Thoracic aorta (tissue), 2 donors: Measurements from ENCODE around the gene PAK1. TPM values are rescaled to one million over a fixed set of nuclear protein-coding genes. Genes with fewer than 3 reads are reported as not detected.

ENCODE experiments used
- ATAC-seq: fragments of 150-250 bp; one replicate; pipeline ENCODE4 v1.8.0; 2017; ENCODE audit warnings: low read depth; ENCODE audit not compliant: insufficient number of reproducible peaks, low FRiP score
- DNase-seq: peaks from one replicate; pipeline ENCODE4 v3.0.0-alpha.2; 2020; ENCODE audit warnings: low spot score
- H3K27ac ChIP-seq, 2 donors: fragments of 200-600 bp; sonication (generic); 1 replicate in 1 of 2; 2 replicates in 1 of 2; pipeline ENCODE4 v1.5.1; 2016; ENCODE audit warnings: mild to moderate bottlenecking in 2 of 2, moderate library complexity in 2 of 2
- H3K27me3 ChIP-seq: fragments of 200-600 bp; sonication (generic); replicated peaks from 2 replicates; pipeline ENCODE4 v1.6.0; 2016; ENCODE audit warnings: mild to moderate bottlenecking; ENCODE audit not compliant: insufficient read depth
- H3K36me3 ChIP-seq: fragments of 200-600 bp; sonication (generic); one replicate; pipeline ENCODE4 v1.5.1; 2016
- H3K4me1 ChIP-seq, 2 donors: fragments of 200-600 bp; sonication (generic); 1 replicate in 1 of 2; 2 replicates in 1 of 2; pipeline versions ENCODE4 v1.5.1 to v1.6.0; 2016; ENCODE audit warnings: low read depth in 2 of 2, mild to moderate bottlenecking in 1 of 2; ENCODE audit not compliant: control insufficient read depth in 1 of 2
- H3K4me3 ChIP-seq: fragments of 200-600 bp; sonication (generic); 2 replicates; pipeline ENCODE4 v1.5.1; 2016; ENCODE audit warnings: mild to moderate bottlenecking
- H3K9me3 ChIP-seq: fragments of 200-600 bp; sonication (generic); 2 replicates; pipeline ENCODE4 v1.5.1; 2016
- CTCF ChIP-seq: fragments of 200-600 bp; sonication (generic); IDR thresholded peaks from one replicate; pipeline ENCODE4 v1.5.1; 2019; ENCODE audit warnings: antibody characterized with exemption
- total RNA-seq, 2 donors: library from RNA; depleted of rRNA; stranded (reverse); fragments of >200 nt; gene quantifications; one replicate each; pipeline versions ENCODE4 v1.1.0 to v1.2.3, GENCODE V29; 2016

Gene PAK1
- total RNA-seq, 2 donors from 2014 or later, result 29.4 to 48.3 TPM

DNA sequence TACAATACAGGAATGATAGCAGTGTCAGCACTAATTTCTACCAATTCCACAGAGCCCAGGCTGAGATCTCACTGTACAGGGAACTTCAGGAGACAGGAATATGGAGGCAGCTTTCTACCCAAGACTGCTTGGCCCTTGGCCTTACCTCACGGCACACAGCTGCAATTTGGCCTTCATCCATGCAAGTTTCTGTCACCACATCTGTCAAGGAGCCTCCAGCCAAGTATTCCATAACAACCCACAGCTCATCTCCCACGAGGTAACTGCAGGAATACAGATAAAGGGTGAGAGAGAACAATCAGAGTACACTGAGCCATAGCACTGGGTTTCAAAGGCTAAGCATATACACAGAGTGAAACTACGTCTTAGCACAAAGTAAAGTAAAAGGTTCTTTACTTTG, 133.4 kb downstream of the PAK1 start:
- Histone ChIP-seq H3K9me3 (no peaks in the 10 kb centered on the region), H3K4me3 (no peak overlapping the region), H3K4me1 (no peaks in the 10 kb centered on the region), H3K27ac (no peak overlapping the region), H3K27me3 (no peaks in the 10 kb centered on the region), H3K36me3 (peaks cover 10% of the 10 kb centered on the region)
- TF ChIP-seq CTCF, result no peak
- DNase-seq (no peak), ATAC-seq (no peak)

GRCh38 chr11:77332259-77332658, 141.6 kb downstream of the PAK1 start:
- DNase-seq (no peak), ATAC-seq (no peak)
- Histone ChIP-seq H3K4me1 (no peaks in the 10 kb centered on the region), H3K27me3 (no peaks in the 10 kb centered on the region), H3K36me3 (peaks cover 10% of the 10 kb centered on the region), H3K9me3 (no peaks in the 10 kb centered on the region), H3K27ac (no peak overlapping the region), H3K4me3 (no peak overlapping the region)
- TF ChIP-seq CTCF, result no peak

DNA sequence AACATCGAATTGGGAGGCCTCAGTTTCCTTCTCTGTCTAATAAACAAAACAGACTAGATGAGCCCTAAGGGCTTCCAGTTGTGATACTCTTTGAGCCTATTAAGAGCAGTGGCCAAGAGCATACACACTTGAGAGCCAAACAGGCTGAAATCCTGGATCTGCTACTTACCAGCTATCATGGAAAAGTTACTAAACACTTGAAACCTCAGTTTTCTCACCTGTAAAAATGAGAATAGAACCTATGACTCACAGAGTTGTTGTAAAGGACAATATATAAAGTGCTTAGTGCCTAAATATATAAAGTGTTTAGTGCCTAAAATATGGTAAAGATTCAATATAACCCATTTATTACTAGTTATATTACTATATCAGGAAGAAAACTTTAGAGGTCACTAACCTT, 148.7 kb downstream of the PAK1 start:
- Histone ChIP-seq H3K4me1 (no peaks in the 10 kb centered on the region), H3K27me3 (no peaks in the 10 kb centered on the region), H3K4me3 (no peak overlapping the region), H3K36me3 (peaks cover 15% of the 10 kb centered on the region), H3K9me3 (no peaks in the 10 kb centered on the region), H3K27ac (no peak overlapping the region)
- ATAC-seq (no peak), DNase-seq (no peak)
- TF ChIP-seq CTCF, result no peak

- ATAC-seq, result no peak
- TF ChIP-seq CTCF, result no peak
- no peaks in the 10 kb centered on the region for H3K27me3 ChIP-seq
- H3K4me3 ChIP-seq, result no peak overlapping the region
- peaks cover 15% of the 10 kb centered on the region for H3K36me3 ChIP-seq
- no peaks in the 10 kb centered on the region for H3K4me1 ChIP-seq
- no peak for DNase-seq
- H3K27ac ChIP-seq, result no peak overlapping the region
- H3K9me3 ChIP-seq, result no peaks in the 10 kb centered on the region
These were observed 149.4 kb downstream of the PAK1 start for GRCh38 chr11:77324508-77324907.

DNA sequence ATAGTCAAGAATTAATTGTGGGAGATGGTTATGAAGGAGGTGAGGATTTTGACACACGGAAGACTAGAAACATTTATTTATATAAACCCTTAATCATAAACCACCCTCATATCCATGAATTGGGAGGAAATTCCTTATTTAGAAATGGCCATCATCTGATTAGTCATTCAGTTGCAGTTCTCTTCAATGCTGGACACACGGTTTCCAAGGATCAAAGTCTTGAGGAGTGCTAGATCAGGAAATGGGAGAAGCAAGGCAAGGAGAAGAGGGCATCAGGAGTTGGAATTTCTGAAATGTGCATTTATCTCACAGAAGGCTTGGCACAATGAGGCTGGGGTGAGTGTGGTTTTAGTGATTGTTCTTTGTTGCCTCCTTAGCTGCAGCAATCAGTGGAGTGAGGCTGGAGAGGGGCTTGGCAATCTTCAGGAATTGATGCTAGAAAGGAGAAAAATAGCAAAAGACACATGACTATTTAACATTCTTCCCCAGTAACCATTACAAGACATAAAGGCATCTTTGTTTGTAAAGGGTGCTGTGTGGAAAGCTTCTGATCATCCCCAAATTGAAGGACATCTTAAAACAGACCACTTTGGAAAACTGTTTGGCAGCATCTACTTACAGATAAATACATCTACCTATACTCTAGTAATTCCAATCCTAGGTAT, 150.8 kb downstream of the PAK1 start:
- no peak overlapping the region for H3K27ac ChIP-seq

More for the DNA sequence above, 150.8 kb downstream of the PAK1 start:
- no peak for TF ChIP-seq CTCF
- no peaks in the 10 kb centered on the region for H3K27me3 ChIP-seq
- H3K9me3 ChIP-seq, result no peaks in the 10 kb centered on the region
- no peak overlapping the region for H3K4me3 ChIP-seq
- peaks cover 15% of the 10 kb centered on the region for H3K36me3 ChIP-seq
- ATAC-seq (no peak), DNase-seq (no peak)
- H3K4me1 ChIP-seq, result no peaks in the 10 kb centered on the region
